ENCODE measurements around the gene PCSK5. TPM values are rescaled to one million over a fixed set of nuclear protein-coding genes. Genes with fewer than 3 reads are reported as not detected.

Gene PCSK5
- total RNA-seq, 1 donor from 2014 or later, result 8.9 TPM

DNA sequence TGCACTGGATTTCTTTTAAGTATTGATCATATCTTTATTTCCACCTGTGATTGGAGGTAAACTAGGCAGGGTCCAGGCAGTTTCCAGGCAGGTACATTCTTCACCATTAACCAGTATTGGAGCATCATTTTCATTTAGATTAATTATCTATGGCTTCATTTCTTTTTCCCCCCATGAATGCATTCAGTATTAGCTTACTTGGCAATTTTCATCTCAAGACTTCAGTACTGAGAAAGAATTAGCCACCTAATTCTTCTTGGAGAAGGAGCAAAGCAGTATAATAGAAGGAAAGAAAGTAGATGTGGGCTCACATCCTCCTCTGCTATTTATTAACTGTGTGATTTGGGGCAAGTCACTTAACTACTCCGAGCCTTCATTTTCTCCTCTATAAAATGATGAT, 295.0 kb downstream of the PCSK5 start:
- no peaks in the 10 kb centered on the region for H3K9me3 Mint-ChIP-seq (ENCODE audit: low read depth)
- no peak overlapping the region for H3K4me3 Mint-ChIP-seq (ENCODE audit: unreplicated experiment)
- no peak for DNase-seq (ENCODE audit: low spot score)
- peaks cover 12% of the 10 kb centered on the region for H3K4me1 Mint-ChIP-seq (ENCODE audit: low read depth)
- no peaks in the 10 kb centered on the region for H3K27me3 Mint-ChIP-seq (ENCODE audit: low read depth)
- no peak overlapping the region for H3K27ac Mint-ChIP-seq (ENCODE audit: unreplicated experiment)
- H3K36me3 Mint-ChIP-seq (ENCODE audit: low read depth), result peaks cover 2% of the 10 kb centered on the region
- TF ChIP-seq, protein P1, sequence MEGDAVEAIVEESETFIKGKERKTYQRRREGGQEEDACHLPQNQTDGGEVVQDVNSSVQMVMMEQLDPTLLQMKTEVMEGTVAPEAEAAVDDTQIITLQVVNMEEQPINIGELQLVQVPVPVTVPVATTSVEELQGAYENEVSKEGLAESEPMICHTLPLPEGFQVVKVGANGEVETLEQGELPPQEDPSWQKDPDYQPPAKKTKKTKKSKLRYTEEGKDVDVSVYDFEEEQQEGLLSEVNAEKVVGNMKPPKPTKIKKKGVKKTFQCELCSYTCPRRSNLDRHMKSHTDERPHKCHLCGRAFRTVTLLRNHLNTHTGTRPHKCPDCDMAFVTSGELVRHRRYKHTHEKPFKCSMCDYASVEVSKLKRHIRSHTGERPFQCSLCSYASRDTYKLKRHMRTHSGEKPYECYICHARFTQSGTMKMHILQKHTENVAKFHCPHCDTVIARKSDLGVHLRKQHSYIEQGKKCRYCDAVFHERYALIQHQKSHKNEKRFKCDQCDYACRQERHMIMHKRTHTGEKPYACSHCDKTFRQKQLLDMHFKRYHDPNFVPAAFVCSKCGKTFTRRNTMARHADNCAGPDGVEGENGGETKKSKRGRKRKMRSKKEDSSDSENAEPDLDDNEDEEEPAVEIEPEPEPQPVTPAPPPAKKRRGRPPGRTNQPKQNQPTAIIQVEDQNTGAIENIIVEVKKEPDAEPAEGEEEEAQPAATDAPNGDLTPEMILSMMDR (IDR thresholded peaks at IDR 0.05), result no peak

DNA sequence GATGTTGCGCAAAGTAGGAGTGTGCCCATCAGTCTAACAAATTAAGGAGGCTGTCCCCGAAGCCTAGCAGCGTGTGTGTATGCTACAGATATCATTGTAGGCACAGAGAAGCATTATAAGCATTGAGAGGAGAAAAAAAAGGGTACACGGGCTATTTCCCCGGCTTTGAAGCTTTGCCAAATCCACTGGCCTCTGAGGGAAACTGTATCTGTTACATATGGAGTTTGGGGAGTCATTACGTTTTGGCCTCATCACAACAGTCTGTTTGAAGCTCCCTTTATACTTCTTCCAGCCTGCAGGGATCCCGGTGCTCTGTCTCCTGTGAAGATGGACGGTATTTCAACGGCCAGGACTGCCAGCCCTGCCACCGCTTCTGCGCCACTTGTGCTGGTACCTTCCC, 297.8 kb downstream of the PCSK5 start:
- Mint-ChIP-seq H3K9me3 (ENCODE audit: low read depth) (no peaks in the 10 kb centered on the region), H3K36me3 (ENCODE audit: low read depth) (peaks cover 5% of the 10 kb centered on the region), H3K27ac (ENCODE audit: unreplicated experiment) (no peak overlapping the region), H3K4me3 (ENCODE audit: unreplicated experiment) (no peak overlapping the region), H3K4me1 (ENCODE audit: low read depth) (no peaks in the 10 kb centered on the region), H3K27me3 (ENCODE audit: low read depth) (no peaks in the 10 kb centered on the region)
- no peak for DNase-seq (ENCODE audit: low spot score)
- TF ChIP-seq, protein P1 (IDR thresholded peaks at IDR 0.05), result no peak

DNA sequence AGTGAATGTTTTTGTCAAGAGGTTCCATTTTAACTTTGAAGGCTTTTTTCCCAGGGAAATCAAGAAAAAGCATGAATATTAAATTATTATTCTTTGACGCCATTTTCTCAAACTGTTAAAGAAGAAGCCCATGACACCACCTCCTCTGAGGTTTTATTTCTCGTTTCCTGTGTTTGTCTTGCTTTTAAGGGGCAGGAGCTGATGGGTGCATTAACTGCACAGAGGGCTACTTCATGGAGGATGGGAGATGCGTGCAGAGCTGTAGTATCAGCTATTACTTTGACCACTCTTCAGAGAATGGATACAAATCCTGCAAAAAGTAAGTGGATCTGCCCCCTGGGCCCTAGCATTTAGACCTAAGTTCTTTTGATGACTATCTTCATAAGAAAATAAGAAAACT, 298.4 kb downstream of the PCSK5 start:
- DNase-seq (ENCODE audit: low spot score), result no peak
- TF ChIP-seq, protein P1 (IDR thresholded peaks at IDR 0.05), result no peak
- H3K27ac Mint-ChIP-seq (ENCODE audit: unreplicated experiment), result no peak overlapping the region
- peaks cover 5% of the 10 kb centered on the region for H3K36me3 Mint-ChIP-seq (ENCODE audit: low read depth)
- H3K9me3 Mint-ChIP-seq (ENCODE audit: low read depth), result no peaks in the 10 kb centered on the region
- H3K4me1 Mint-ChIP-seq (ENCODE audit: low read depth), result no peaks in the 10 kb centered on the region
- no peak overlapping the region for H3K4me3 Mint-ChIP-seq (ENCODE audit: unreplicated experiment)
- no peaks in the 10 kb centered on the region for H3K27me3 Mint-ChIP-seq (ENCODE audit: low read depth)

DNA sequence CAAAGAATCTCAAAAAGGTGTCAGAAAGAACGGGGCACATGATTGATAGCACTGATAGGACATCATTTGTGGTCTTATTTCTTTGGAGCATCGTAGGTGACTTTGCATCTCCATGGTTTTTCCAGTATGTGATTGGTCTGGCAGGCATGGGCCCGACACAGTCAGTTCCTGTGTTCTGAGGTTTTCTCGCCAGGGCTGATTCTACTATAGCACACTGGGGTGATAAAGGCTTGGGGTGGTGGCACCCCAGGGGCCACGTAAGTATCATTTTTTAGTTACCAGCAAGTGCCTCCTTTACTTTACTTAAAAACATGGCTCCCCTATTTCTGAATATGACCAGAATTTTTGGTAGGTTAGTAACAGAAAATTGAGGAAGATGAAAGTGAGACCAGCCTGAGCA, 301.0 kb downstream of the PCSK5 start:
- Mint-ChIP-seq H3K4me3 (ENCODE audit: unreplicated experiment) (no peak overlapping the region), H3K27ac (ENCODE audit: unreplicated experiment) (no peak overlapping the region), H3K27me3 (ENCODE audit: low read depth) (no peaks in the 10 kb centered on the region), H3K36me3 (ENCODE audit: low read depth) (peaks cover 6% of the 10 kb centered on the region), H3K9me3 (ENCODE audit: low read depth) (no peaks in the 10 kb centered on the region), H3K4me1 (ENCODE audit: low read depth) (no peaks in the 10 kb centered on the region)
- no peak for DNase-seq (ENCODE audit: low spot score)
- TF ChIP-seq, protein P1 (IDR thresholded peaks at IDR 0.05), result no peak

DNA sequence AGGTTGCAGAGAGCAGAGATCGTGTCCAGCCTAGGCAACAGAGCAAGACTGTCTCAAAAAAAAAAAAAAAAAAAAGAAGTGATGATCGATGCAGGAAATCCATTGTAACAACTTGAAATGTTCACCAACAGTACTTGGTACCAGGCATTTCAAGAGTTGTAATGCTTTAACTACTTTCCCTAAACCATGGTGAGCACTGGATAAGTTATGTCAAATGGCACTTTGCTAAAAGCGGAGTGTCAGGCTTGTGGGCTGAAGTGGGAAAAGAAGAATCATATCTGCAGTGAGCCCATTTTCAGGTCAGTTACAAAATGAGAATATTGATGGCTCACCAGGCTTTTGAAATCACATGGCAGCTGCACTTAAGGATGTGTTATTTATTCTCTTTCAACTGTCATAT, 301.5 kb downstream of the PCSK5 start:
- Mint-ChIP-seq H3K4me3 (ENCODE audit: unreplicated experiment) (no peak overlapping the region), H3K27me3 (ENCODE audit: low read depth) (no peaks in the 10 kb centered on the region), H3K36me3 (ENCODE audit: low read depth) (peaks cover 8% of the 10 kb centered on the region), H3K4me1 (ENCODE audit: low read depth) (no peaks in the 10 kb centered on the region), H3K27ac (ENCODE audit: unreplicated experiment) (no peak overlapping the region), H3K9me3 (ENCODE audit: low read depth) (no peaks in the 10 kb centered on the region)
- TF ChIP-seq, protein P1 (IDR thresholded peaks at IDR 0.05), result no peak
- DNase-seq (ENCODE audit: low spot score), result no peak
